Measurements from ENCODE around the gene RNF32. TPM values are rescaled to one million over a fixed set of nuclear protein-coding genes. Genes with fewer than 3 reads are reported as not detected.

Gene RNF32
- total and polyA plus RNA-seq, 2 of the 13 experiments (the other 11 are each of a cell fraction or from before 2014, with no cell fraction given), result not detected

DNA sequence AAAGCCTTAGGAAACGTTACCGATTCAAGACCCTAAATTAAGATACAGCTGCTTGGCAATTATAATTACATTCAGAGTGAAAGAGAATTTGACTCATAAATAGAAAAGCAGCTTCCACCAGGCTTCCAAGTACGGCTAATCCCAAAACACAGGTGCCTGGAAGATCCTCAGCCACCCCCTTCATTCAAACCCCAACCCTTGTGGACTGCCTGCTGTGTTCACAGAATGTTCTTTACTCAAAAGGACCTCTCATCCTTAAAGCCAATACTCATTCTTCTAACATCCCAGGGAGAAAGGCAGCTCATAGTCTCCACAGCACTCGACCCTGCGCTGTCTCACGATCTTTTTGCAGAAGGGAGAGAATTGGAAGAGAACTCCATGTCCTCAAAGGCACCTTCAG, 32.9 kb downstream of the RNF32 start:
- H3K27ac ChIP-seq (ENCODE audit: extremely low read length, insufficient read depth, low read length), result no peak overlapping the region
- FAIRE-seq, result no peak
- H2AFZ ChIP-seq (ENCODE audit: low read length), result no peak overlapping the region
- H3K36me3 ChIP-seq (replicated peaks in 1 of 2; ENCODE audit: control insufficient read depth in 1 of 2, insufficient read depth in 2 of 2, low read length in 2 of 2), result peaks cover 3 to 19% of the 10 kb centered on the region in 2 experiments; a peak in 2 of 5 replicates
- H3K9ac ChIP-seq (ENCODE audit: insufficient read depth, low read depth, low read length), result no peak overlapping the region
- no peaks in the 10 kb centered on the region for H3K9me3 ChIP-seq (ENCODE audit: low read length)
- intact Hi-C loops (cut with micrococcal nuclease; ENCODE audit: unreplicated experiment), result no loop called here
- peaks cover 1% of the 10 kb centered on the region for H3K4me1 ChIP-seq (ENCODE audit: insufficient read depth, low read length)
- no peak overlapping the region for H3K4me3 ChIP-seq (replicated peaks in 1 of 3; ENCODE audit: insufficient read depth in 1 of 3, low read depth in 2 of 3, low read length in 3 of 3)
- in situ Hi-C loops (cut with HindIII; ENCODE audit: extremely low pct_ligation_motif_present, low pct_unique_long_range_greater_than_20kb), result no loop called here
- POLR2A ChIA-PET, result no interaction called here
- BruUV-seq (replicated peaks), result no TSS peak
- no peak for DNase-seq (ENCODE audit: low spot score)
- H3K4me2 ChIP-seq (ENCODE audit: low read depth, low read length), result no peak overlapping the region
- H4K20me1 ChIP-seq (ENCODE audit: insufficient read depth, low read length), result no peaks in the 10 kb centered on the region
- H3K27me3 ChIP-seq (ENCODE audit: control insufficient read depth in 1 of 2, insufficient read depth in 2 of 2, low read length in 2 of 2), result no peaks in the 10 kb centered on the region
- ATAC-seq, result no peak
- no peaks in the 10 kb centered on the region for H3K79me2 ChIP-seq (ENCODE audit: insufficient read depth, low read length)
- CTCF ChIA-PET (ENCODE audit: low intra/inter-chr PET ratio, low total read pairs), result no interaction called here
- 97% methylated on average over 6 of the region's 6 CpGs for WGBS (ENCODE audit: low lambda C conversion rate)
- TF ChIP-seq, protein P1, sequence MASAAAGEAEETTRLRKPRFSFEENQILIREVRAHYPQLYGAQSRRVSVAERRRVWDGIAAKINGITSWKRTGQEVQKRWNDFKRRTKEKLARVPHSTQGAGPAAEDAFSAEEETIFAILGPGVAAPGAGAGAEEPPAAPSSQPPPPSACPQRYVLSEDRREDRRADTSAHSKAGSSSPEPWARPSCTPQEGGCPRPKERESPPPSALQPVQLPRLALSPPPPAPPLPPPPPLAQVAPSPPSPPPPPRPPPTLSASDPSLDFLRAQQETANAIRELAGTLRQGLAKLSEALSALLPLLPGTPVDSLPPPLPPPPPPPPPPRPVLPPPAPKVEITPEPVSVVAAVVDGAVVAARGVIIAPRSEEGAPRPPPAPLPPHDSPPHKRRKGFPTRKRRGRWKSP (CRISPR knock-in tag; IDR thresholded peaks at IDR 0.05), result no peak
- no peak for TF ChIP-seq YY1 (IDR thresholded peaks at IDR 0.05; ENCODE audit: insufficient read depth, insufficient replicate concordance, low read depth, low read length)
- TF ChIP-seq, protein P2, sequence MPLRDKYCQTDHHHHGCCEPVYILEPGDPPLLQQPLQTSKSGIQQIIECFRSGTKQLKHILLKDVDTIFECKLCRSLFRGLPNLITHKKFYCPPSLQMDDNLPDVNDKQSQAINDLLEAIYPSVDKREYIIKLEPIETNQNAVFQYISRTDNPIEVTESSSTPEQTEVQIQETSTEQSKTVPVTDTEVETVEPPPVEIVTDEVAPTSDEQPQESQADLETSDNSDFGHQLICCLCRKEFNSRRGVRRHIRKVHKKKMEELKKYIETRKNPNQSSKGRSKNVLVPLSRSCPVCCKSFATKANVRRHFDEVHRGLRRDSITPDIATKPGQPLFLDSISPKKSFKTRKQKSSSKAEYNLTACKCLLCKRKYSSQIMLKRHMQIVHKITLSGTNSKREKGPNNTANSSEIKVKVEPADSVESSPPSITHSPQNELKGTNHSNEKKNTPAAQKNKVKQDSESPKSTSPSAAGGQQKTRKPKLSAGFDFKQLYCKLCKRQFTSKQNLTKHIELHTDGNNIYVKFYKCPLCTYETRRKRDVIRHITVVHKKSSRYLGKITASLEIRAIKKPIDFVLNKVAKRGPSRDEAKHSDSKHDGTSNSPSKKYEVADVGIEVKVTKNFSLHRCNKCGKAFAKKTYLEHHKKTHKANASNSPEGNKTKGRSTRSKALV (CRISPR knock-in tag; IDR thresholded peaks at IDR 0.05), result no peak
- TF ChIP-seq HNRNPH1 (optimal IDR thresholded peaks at IDR 0.05; ENCODE audit: low read depth, low read length), result no peak
- no peak for TF ChIP-seq RFXAP (CRISPR knock-in tag; IDR thresholded peaks at IDR 0.05; ENCODE audit: borderline replicate concordance)
- TF ChIP-seq, protein P3, sequence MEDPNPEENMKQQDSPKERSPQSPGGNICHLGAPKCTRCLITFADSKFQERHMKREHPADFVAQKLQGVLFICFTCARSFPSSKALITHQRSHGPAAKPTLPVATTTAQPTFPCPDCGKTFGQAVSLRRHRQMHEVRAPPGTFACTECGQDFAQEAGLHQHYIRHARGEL (CRISPR knock-in tag; IDR thresholded peaks at IDR 0.05), result no peak
- TF ChIP-seq CCAR2 (optimal IDR thresholded peaks at IDR 0.05; ENCODE audit: low read depth, low read length), result no peak
- no peak for TF ChIP-seq RCOR2 (CRISPR knock-in tag; IDR thresholded peaks at IDR 0.05)
- TF ChIP-seq NAIF1 (CRISPR knock-in tag; IDR thresholded peaks at IDR 0.05; ENCODE audit: borderline replicate concordance), result no peak
- no peak for TF ChIP-seq ZNF773 (CRISPR knock-in tag; IDR thresholded peaks at IDR 0.05; ENCODE audit: borderline replicate concordance)
- no peak for TF ChIP-seq ZNF768 (CRISPR knock-in tag; IDR thresholded peaks at IDR 0.05)
- TF ChIP-seq ZNF441 (CRISPR knock-in tag; IDR thresholded peaks at IDR 0.05; ENCODE audit: borderline replicate concordance), result no peak
- no peak for TF ChIP-seq ZNF878 (CRISPR knock-in tag; IDR thresholded peaks at IDR 0.05)
- no peak for TF ChIP-seq SALL1 (CRISPR knock-in tag; IDR thresholded peaks at IDR 0.05)
- no peak for TF ChIP-seq NKX3-1 (CRISPR knock-in tag; IDR thresholded peaks at IDR 0.05)

Data from HepG2 (cell line).